Keratinocyte (primary cell): Measurements from ENCODE around the gene KCNK10. TPM values are rescaled to one million over a fixed set of nuclear protein-coding genes. Genes with fewer than 3 reads are reported as not detected.

Source experiments
- DNase-seq: peaks from one replicate; pipeline ENCODE4 v3.0.0-alpha.2; 2011; ENCODE audit warnings: low read depth, missing footprints, low spot score
- FAIRE-seq: peaks from 2 replicates; lab custom pipeline; 2011; peaks lifted over from hg19 to GRCh38; lab: Jason Lieb, UNC
- H2AFZ ChIP-seq: 2 replicates; pipeline ENCODE4 v1.6.0; 2012; ENCODE audit warnings: low read length, control low read depth, inconsistent platforms; ENCODE audit not compliant: control insufficient read depth
- H3K27ac ChIP-seq: 2 replicates; pipeline ENCODE4 v1.5.1; 2011; ENCODE audit warnings: low read length; ENCODE audit not compliant: control insufficient read depth, insufficient read depth
- H3K27me3 ChIP-seq: 3 replicates; pipeline ENCODE4 v1.6.0; 2011; ENCODE audit warnings: low read length; ENCODE audit not compliant: control insufficient read depth, insufficient read depth; ENCODE audit errors: extremely low read depth
- H3K36me3 ChIP-seq, 2 experiments: 2 replicates in 1 of 2; 3 replicates in 1 of 2; pipeline ENCODE4 v1.5.1; 2011; ENCODE audit warnings: low read length in 2 of 2, mild to moderate bottlenecking in 1 of 2; ENCODE audit not compliant: control insufficient read depth in 2 of 2, insufficient read depth in 2 of 2; ENCODE audit errors: extremely low read depth in 1 of 2
- H3K4me1 ChIP-seq: 3 replicates; pipeline ENCODE4 v1.5.1; 2011; ENCODE audit warnings: low read length; ENCODE audit not compliant: control insufficient read depth, insufficient read depth; ENCODE audit errors: extremely low read depth
- H3K4me2 ChIP-seq: 3 replicates; pipeline ENCODE4 v1.6.0; 2011; ENCODE audit warnings: low read depth, low read length; ENCODE audit not compliant: control insufficient read depth, insufficient read depth; ENCODE audit errors: extremely low read depth
- H3K4me3 ChIP-seq, 3 experiments: fragments of 200-600 bp in 1 of 3; sonication (generic) in 1 of 3; 2 replicates in 2 of 3; 3 replicates in 1 of 3; pipeline ENCODE4 v1.5.1; 2011 to 2016; ENCODE audit warnings: low read length in 3 of 3, mild to moderate bottlenecking in 3 of 3, control low read depth in 2 of 3, inconsistent platforms in 1 of 3, low read depth in 1 of 3, mixed read lengths in 1 of 3, mixed run types in 1 of 3, moderate library complexity in 1 of 3; ENCODE audit not compliant: control insufficient read depth in 2 of 3, insufficient read depth in 2 of 3; ENCODE audit errors: extremely low read depth in 1 of 3
- H3K79me2 ChIP-seq: 2 replicates; pipeline ENCODE4 v1.6.0; 2012; ENCODE audit warnings: low read length; ENCODE audit not compliant: control insufficient read depth, insufficient read depth
- H3K9ac ChIP-seq: 3 replicates; pipeline ENCODE4 v1.6.0; 2011; ENCODE audit warnings: low read length; ENCODE audit not compliant: control insufficient read depth, insufficient read depth; ENCODE audit errors: extremely low read depth
- H3K9me1 ChIP-seq: 3 replicates; pipeline ENCODE4 v1.6.0; 2011; ENCODE audit warnings: low read length; ENCODE audit not compliant: control insufficient read depth, insufficient read depth; ENCODE audit errors: extremely low read depth
- H3K9me3 ChIP-seq: 2 replicates; pipeline ENCODE4 v1.5.1; 2012; ENCODE audit warnings: low read depth, low read length; ENCODE audit not compliant: control insufficient read depth
- H4K20me1 ChIP-seq: 3 replicates; pipeline ENCODE4 v1.6.0; 2011; ENCODE audit warnings: low read length; ENCODE audit not compliant: control insufficient read depth, insufficient read depth; ENCODE audit errors: extremely low read depth
- EZH2 ChIP-seq: IDR thresholded peaks from one replicate; pipeline ENCODE4 v1.6.1; 2012; ENCODE audit warnings: inconsistent platforms, mild to moderate bottlenecking, low read length, moderate library complexity
- dilution Hi-C: fragments of 300-500 bp; cut with MboI; formaldehyde crosslinking; loops from one replicate; pipeline ENCODE4 v1.7.0; 2020; ENCODE audit warnings: low sequenced_read_pairs; ENCODE audit not compliant: extremely low pct_ligation_motif_present
- polyA plus RNA-seq, 5 experiments: library from polyadenylated mRNA; depleted of rRNA in 3 of 5; stranded (reverse) in 3 of 5; stranded (forward) in 1 of 5; unstranded in 1 of 5; fragments of >200 nt; gene quantifications; 1 replicate in 1 of 5; 2 replicates in 3 of 5; 3 replicates in 1 of 5; pipeline versions ENCODE4 v1.2.1 to v1.2.3, GENCODE V29; 2011 to 2012; ENCODE audit warnings: missing spikeins in 2 of 5, low read depth in 1 of 5, low replicate concordance in 1 of 5
- TF ChIP-seq, protein P1 (sequence below), 3 experiments: IDR thresholded peaks in 1 of 3; conservative IDR thresholded peaks in 1 of 3; optimal IDR thresholded peaks in 1 of 3; 2 replicates in 2 of 3; 3 replicates in 1 of 3; pipeline versions ENCODE3 to v1.5.1; 2011; ENCODE audit warnings: low read length in 3 of 3, mild to moderate bottlenecking in 3 of 3, moderate library complexity in 2 of 3, control low read depth in 1 of 3, inconsistent platforms in 1 of 3; ENCODE audit not compliant: insufficient read depth in 2 of 3; ENCODE audit errors: extremely low read depth in 1 of 3

The KCNK10 gene
- polyA plus RNA-seq, 1 donor (not counting 4 experiments of a cell fraction or from before 2014, with no cell fraction given) = 0.79 TPM

DNA sequence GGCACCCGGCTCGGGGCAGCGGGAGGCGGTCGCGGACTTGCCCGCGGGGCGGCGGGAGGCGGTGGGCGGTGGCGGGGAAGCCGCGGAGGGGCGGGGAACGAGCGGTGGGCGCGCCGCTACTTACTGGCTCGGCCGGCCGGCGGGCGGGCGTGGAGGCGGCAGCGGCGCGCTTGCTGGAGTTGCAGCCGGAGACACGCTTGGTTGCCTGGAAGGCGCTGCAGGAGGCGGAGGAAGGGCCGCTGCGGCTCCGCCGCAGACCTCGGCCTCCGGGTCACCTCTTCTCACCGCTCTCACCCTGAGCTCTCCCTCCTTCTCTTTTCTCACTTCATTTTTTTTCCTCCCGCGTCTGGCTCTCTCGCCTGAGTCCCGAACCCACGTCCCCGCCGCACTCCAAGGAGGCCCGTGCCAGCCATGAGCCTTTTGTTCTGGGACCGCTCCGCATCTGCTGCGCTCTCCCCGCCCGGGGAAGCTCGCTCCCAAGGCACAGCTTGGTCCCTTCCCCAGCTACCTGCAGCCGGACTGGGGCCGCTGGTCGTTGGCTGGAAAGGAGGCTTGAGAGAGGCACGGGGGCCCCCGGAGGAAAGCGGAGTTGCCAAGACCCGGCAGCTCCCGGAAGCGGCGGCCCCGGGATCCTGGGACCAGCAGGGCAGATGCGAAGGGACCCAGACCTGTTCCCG lies 592 bp upstream of the KCNK10 start:
- Histone ChIP-seq H3K4me3 (peak overlapping the region in 1 of 3 experiments; percentile 23), H3K4me2 (peak overlapping the region; percentile 48), H3K4me1 (no peaks in the 10 kb centered on the region), H3K9me3 (no peaks in the 10 kb centered on the region), H2AFZ (no peak overlapping the region), H3K27ac (no peak overlapping the region), H3K27me3 (peaks cover 69% of the 10 kb centered on the region), H3K79me2 (no peaks in the 10 kb centered on the region), H3K9me1 (no peaks in the 10 kb centered on the region), H3K9ac (no peak overlapping the region), H3K36me3 (no peaks in the 10 kb centered on the region), H4K20me1 (no peaks in the 10 kb centered on the region)
- peak; percentile 72 for TF ChIP-seq EZH2
- TF ChIP-seq, protein P1, sequence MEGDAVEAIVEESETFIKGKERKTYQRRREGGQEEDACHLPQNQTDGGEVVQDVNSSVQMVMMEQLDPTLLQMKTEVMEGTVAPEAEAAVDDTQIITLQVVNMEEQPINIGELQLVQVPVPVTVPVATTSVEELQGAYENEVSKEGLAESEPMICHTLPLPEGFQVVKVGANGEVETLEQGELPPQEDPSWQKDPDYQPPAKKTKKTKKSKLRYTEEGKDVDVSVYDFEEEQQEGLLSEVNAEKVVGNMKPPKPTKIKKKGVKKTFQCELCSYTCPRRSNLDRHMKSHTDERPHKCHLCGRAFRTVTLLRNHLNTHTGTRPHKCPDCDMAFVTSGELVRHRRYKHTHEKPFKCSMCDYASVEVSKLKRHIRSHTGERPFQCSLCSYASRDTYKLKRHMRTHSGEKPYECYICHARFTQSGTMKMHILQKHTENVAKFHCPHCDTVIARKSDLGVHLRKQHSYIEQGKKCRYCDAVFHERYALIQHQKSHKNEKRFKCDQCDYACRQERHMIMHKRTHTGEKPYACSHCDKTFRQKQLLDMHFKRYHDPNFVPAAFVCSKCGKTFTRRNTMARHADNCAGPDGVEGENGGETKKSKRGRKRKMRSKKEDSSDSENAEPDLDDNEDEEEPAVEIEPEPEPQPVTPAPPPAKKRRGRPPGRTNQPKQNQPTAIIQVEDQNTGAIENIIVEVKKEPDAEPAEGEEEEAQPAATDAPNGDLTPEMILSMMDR (optimal IDR thresholded peaks at IDR 0.05 in 1 of 3, IDR thresholded peaks at IDR 0.05 in 1 of 3, conservative IDR thresholded peaks at IDR 0.05 in 1 of 3; ENCODE audit: extremely low read depth in 1 of 3, insufficient read depth in 2 of 3, low read length in 3 of 3) = no peak
- dilution Hi-C loops = no loop called here
- FAIRE-seq (no peak), DNase-seq (no peak)

DNA sequence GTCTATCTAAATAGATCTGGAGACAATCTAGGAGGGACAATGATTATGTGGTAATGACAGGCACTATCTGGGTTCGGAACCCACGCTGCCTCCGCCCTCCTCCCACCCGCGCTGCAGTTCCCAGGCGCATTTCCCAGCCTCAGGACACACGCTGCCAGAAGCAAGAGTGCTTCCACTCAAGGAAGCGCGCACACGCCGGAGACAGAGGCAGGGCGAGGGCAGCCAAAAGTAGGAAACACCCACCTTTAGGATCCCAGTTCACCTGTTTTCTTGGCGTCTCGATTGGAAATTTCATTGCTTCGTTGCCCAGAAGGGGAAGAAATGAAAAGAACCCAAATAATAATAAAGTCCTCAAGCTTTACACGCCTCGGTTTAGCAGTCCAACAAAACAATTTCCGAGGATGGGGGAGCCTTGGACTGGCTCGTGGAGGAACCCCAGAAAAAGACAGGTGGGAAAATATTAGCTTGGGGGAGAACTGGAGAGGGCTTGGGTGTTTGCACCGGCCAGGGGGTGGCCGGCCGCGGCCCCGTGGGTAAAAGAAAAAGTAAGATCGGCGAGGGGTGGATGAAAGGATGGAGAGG lies 474 bp downstream of the KCNK10 start:
- dilution Hi-C loops = no loop called here

More for the DNA sequence above, 474 bp downstream of the KCNK10 start:
- Histone ChIP-seq H3K4me3 (peak overlapping the region in 2 of 3 experiments; percentile 23 to 34), H3K9ac (no peak overlapping the region), H3K9me3 (no peaks in the 10 kb centered on the region), H3K9me1 (no peaks in the 10 kb centered on the region), H3K36me3 (no peaks in the 10 kb centered on the region), H3K79me2 (no peaks in the 10 kb centered on the region), H3K27me3 (peaks cover 68% of the 10 kb centered on the region), H3K4me2 (peak overlapping the region; percentile 48), H3K4me1 (no peaks in the 10 kb centered on the region), H2AFZ (no peak overlapping the region), H4K20me1 (no peaks in the 10 kb centered on the region), H3K27ac (no peak overlapping the region)
- no peak for DNase-seq
- FAIRE-seq = no peak
- peak; percentile 90 for TF ChIP-seq EZH2
- TF ChIP-seq, protein P1 (optimal IDR thresholded peaks at IDR 0.05 in 1 of 3, IDR thresholded peaks at IDR 0.05 in 1 of 3, conservative IDR thresholded peaks at IDR 0.05 in 1 of 3; ENCODE audit: extremely low read depth in 1 of 3, insufficient read depth in 2 of 3, low read length in 3 of 3) = no peak
